Measurements from ENCODE around the gene SH2D6. TPM values are rescaled to one million over a fixed set of nuclear protein-coding genes. Genes with fewer than 3 reads are reported as not detected.

The SH2D6 gene
- total and polyA plus RNA-seq, 7 donors = 0.25 to 1.4 (median 0.70) TPM; not detected in 1

DNA sequence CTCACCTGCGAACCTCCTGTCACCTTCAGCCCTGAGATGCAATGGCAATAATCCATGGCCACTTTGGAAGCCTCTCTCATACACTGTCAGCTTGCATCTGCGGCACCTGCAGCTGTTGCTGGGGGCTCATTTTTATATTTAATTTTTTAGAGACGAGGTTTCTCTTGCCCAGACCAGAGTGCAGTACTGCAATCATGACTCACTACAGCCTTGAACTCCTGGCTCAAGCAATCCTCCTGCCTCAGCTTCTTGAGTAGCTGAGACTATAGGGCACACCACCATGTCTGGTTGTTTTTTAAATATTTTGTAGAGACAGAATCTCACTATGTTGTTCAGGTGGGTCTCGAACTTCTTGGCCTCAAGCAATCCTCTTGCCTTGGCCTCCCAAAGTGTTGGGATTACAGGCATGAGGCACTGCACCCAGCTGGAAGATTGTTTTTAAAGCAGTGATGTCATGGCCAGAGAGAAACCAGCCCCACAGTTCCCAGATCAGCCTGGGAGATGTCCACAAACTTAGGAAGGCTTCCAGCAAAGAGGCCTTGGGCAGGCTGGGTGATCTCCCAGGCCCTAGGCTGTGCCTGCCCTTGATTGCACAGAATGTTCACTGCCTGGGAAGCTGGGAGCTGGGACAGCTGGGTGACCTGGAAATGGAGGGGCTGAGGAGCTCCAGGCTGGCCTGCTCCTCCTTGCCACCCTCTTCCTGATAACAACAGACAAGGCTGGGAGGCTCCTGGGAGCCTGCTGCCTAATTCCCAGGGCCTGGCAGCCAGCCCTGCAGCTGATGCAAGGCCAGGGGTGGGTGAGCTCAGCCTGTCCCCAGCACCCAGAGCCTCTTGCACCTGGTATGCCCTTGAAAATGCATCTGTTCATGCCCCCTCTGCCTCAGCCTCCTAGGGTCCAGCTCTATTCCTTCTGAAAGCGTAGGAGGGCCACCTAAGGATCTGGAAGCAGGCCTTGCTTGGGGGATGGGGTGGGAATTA is 27.1 kb downstream of the SH2D6 start:
- peak; percentile 63 to 75 for DNase-seq
- TF ChIP-seq, protein P1, sequence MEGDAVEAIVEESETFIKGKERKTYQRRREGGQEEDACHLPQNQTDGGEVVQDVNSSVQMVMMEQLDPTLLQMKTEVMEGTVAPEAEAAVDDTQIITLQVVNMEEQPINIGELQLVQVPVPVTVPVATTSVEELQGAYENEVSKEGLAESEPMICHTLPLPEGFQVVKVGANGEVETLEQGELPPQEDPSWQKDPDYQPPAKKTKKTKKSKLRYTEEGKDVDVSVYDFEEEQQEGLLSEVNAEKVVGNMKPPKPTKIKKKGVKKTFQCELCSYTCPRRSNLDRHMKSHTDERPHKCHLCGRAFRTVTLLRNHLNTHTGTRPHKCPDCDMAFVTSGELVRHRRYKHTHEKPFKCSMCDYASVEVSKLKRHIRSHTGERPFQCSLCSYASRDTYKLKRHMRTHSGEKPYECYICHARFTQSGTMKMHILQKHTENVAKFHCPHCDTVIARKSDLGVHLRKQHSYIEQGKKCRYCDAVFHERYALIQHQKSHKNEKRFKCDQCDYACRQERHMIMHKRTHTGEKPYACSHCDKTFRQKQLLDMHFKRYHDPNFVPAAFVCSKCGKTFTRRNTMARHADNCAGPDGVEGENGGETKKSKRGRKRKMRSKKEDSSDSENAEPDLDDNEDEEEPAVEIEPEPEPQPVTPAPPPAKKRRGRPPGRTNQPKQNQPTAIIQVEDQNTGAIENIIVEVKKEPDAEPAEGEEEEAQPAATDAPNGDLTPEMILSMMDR (IDR thresholded peaks at IDR 0.05) = no peak
- Histone ChIP-seq H3K4me1 (no peaks in the 10 kb centered on the region), H3K36me3 (ENCODE audit: insufficient read depth in 1 of 2, low read depth in 1 of 2) (no peaks in the 10 kb centered on the region), H3K4me3 (no peak overlapping the region), H3K27me3 (ENCODE audit: insufficient read depth in 3 of 3, low read length in 2 of 3) (no peaks in the 10 kb centered on the region), H3K9me3 (no peaks in the 10 kb centered on the region), H3K27ac (peak overlapping the region; percentile 36)
- peak; percentile 49 to 68 (median 58) for ATAC-seq
- intact Hi-C loops (cut with DNase I) = loop anchor here in 1 of 2 donors (5.0 kb wide), 1 partner anchor 47 kb away; no protein-coding TSS in a partner anchor
- 80 to 91% (median 82%) methylated on average over 5 of the region's 5 CpGs for WGBS, 3 donors

DNA sequence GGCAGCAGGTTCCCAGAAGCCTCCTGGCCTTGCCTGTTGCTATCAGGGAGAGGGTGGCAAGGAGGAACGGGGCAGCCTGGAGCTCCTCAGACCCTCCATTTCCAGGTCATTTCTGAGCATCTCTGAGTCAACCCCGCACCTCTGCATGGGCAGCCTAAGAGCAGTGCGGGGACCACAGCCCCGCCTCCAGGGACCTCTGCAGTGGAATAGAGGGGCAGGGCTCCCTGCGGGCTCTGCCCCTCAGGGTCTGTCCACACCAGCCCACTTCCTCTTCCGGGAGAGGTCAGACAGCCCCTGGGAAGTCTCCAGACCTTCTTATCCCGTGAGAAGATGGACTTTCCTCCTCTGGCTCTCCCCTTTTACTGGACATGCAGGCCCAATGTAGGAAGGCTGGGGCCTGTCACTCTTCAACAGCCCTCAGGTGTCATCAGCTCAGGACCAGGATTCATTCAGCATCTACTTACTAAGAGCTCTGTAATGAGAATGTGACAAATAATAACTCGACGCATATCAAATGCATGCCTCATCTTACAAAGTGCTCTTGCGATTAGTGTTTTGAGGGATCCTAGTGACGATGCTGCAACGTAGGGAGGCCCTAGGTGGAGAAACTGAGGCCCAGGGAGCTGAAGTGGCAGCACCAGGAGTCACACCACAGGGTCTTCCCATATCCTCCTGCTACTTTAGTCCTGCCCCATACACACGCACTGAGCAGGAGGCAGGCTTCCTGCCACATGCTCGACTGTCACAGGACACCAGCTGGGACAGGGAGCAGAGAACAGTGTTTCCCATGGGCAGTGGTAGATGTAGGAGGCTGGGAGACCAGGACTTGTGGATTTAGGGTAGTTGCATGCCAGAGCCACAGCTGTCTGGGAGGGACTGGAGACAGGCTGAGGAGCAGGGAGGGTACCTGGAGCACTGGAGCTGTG is 28.0 kb downstream of the SH2D6 start:
- H3K27ac ChIP-seq = peak overlapping the region; percentile 36
- no peak overlapping the region for H3K4me3 ChIP-seq
- H3K27me3 ChIP-seq (ENCODE audit: insufficient read depth in 3 of 3, low read length in 2 of 3) = no peaks in the 10 kb centered on the region
- DNase-seq = no peak
- ATAC-seq = peak; percentile 5 to 28 (median 18)
- H3K4me1 ChIP-seq = no peaks in the 10 kb centered on the region
- no peaks in the 10 kb centered on the region for H3K36me3 ChIP-seq (ENCODE audit: insufficient read depth in 1 of 2, low read depth in 1 of 2)
- H3K9me3 ChIP-seq = no peaks in the 10 kb centered on the region
- TF ChIP-seq, protein P1 (IDR thresholded peaks at IDR 0.05) = no peak
- 67 to 71% (median 69%) methylated on average over 14 of the region's 14 CpGs for WGBS, 3 donors
- intact Hi-C loops (cut with DNase I) = loop anchor here in 1 of 2 donors (5.0 kb wide), 1 partner anchor 46 kb away; no protein-coding TSS in a partner anchor

- TF ChIP-seq, protein P1 (IDR thresholded peaks at IDR 0.05) = no peak
- no peak overlapping the region for H3K4me3 ChIP-seq
- no peak overlapping the region for H3K27ac ChIP-seq
- H3K27me3 ChIP-seq (ENCODE audit: insufficient read depth in 3 of 3, low read length in 2 of 3) = no peaks in the 10 kb centered on the region
- no peak for DNase-seq
- no peaks in the 10 kb centered on the region for H3K4me1 ChIP-seq
- intact Hi-C loops (cut with DNase I) = loop anchor here in 1 of 2 donors (5.0 kb wide), 1 partner anchor 45 kb away; no protein-coding TSS in a partner anchor
- peak in 1 of 4 donors; percentile 5 for ATAC-seq
- no peaks in the 10 kb centered on the region for H3K36me3 ChIP-seq (ENCODE audit: insufficient read depth in 1 of 2, low read depth in 1 of 2)
- 53 to 77% (median 61%) methylated on average over 8 of the region's 8 CpGs for WGBS, 3 donors
- H3K9me3 ChIP-seq = no peaks in the 10 kb centered on the region
Observed at GRCh38 chr2:85447222-85447585, 28.7 kb downstream of the SH2D6 start.

GRCh38 chr2:85448461-85449213 is 30.1 kb downstream of the SH2D6 start:
- ATAC-seq = no peak
- H3K4me3 ChIP-seq = no peak overlapping the region
- no peaks in the 10 kb centered on the region for H3K9me3 ChIP-seq
- no peaks in the 10 kb centered on the region for H3K36me3 ChIP-seq (ENCODE audit: insufficient read depth in 1 of 2, low read depth in 1 of 2)
- DNase-seq = no peak
- no peak overlapping the region for H3K27ac ChIP-seq
- H3K27me3 ChIP-seq (ENCODE audit: insufficient read depth in 3 of 3, low read length in 2 of 3) = no peaks in the 10 kb centered on the region
- 92 to 96% (median 92%) methylated on average over 8 of the region's 8 CpGs for WGBS, 3 donors
- H3K4me1 ChIP-seq = no peaks in the 10 kb centered on the region
- intact Hi-C loops (cut with DNase I) = loop anchor here in 1 of 2 donors (5.0 kb wide), 1 partner anchor 44 kb away; no protein-coding TSS in a partner anchor
- TF ChIP-seq, protein P1 (IDR thresholded peaks at IDR 0.05) = no peak
